ENCODE measurements around the gene S1PR1.

S1PR1 gene

GRCh38 chr1:101290119-101290921 lies 53.5 kb downstream of the S1PR1 start:
- Histone ChIP-seq H3K36me3 (ENCODE audit: control insufficient read depth, insufficient read depth, low read length) (no peaks in the 10 kb centered on the region), H3K9me3 (ENCODE audit: control insufficient read depth, low read length) (no peaks in the 10 kb centered on the region), H3K27me3 (ENCODE audit: control insufficient read depth, insufficient read depth, low read length) (peaks cover 11% of the 10 kb centered on the region), H3K9ac (ENCODE audit: low read length) (no peak overlapping the region), H3K4me1 (ENCODE audit: control insufficient read depth, insufficient read depth, low read length) (no peaks in the 10 kb centered on the region), H3K4me3 (ENCODE audit: low read length) (no peak overlapping the region)

All from mucosa of stomach (tissue), 1 donor.